Activated CD8-positive, alpha-beta T cell treated with anti-CD3 and anti-CD28 coated beads for 36 hours (primary cell): ENCODE data around the gene SLC1A4. TPM values are rescaled to one million over a fixed set of nuclear protein-coding genes. Genes with fewer than 3 reads are reported as not detected.

ENCODE experiments used
- ATAC-seq: fragments of 200-7000 bp; cut with Tn5 transposase; one replicate; pipeline ENCODE4 v1.10.0; 2021; ENCODE audit warnings: mild to moderate bottlenecking, moderate library complexity
- CTCF ChIA-PET: fragments of 350-600 bp; sonication (Branson Sonifier 250); formaldehyde crosslinking; loops from one replicate; lab custom pipeline; 2021; ENCODE audit warnings: antibody characterized with exemption; lab: Charles Lee
- POLR2A ChIA-PET: fragments of 350-600 bp; sonication (Branson Sonifier 250); formaldehyde crosslinking; loops from one replicate; lab custom pipeline; 2021; ENCODE audit warnings: antibody characterized with exemption; lab: Charles Lee
- DNase-seq: peaks from one replicate; pipeline ENCODE4 v3.0.0-alpha.2; 2020
- H3K27ac Mint-ChIP-seq: one replicate; pipeline ENCODE4 v1.8.0; 2021; ENCODE audit warnings: mild to moderate bottlenecking, mixed read lengths
- H3K27me3 Mint-ChIP-seq: one replicate; pipeline ENCODE4 v1.8.0; 2021; ENCODE audit warnings: mixed read lengths
- H3K36me3 Mint-ChIP-seq: one replicate; pipeline ENCODE4 v1.8.0; 2021; ENCODE audit warnings: low read depth, mixed read lengths
- H3K4me1 Mint-ChIP-seq: one replicate; pipeline ENCODE4 v1.8.0; 2021; ENCODE audit warnings: low read depth, mixed read lengths
- H3K4me3 Mint-ChIP-seq: one replicate; pipeline ENCODE4 v1.8.0; 2021; ENCODE audit warnings: mild to moderate bottlenecking, moderate library complexity, mixed read lengths
- H3K9me3 Mint-ChIP-seq: one replicate; pipeline ENCODE4 v1.8.0; 2021; ENCODE audit warnings: mixed read lengths
- intact Hi-C: fragments of 100-400 bp; cut with micrococcal nuclease; formaldehyde crosslinking; loops from one replicate; pipeline ENCODE4 v1.10.0; 2022
- total RNA-seq, 2 experiments: library from RNA; stranded (reverse); gene quantifications; one replicate each; pipeline ENCODE4 v1.2.3, GENCODE V29; 2021
- TF ChIP-seq, protein P1 (sequence below): fragments of 200-600 bp; IDR thresholded peaks from one replicate; pipeline ENCODE4 v1.8.0; 2022; ENCODE audit warnings: antibody characterized with exemption, mild to moderate bottlenecking

Gene SLC1A4
- total RNA-seq, 2 experiments from 2014 or later = 14.6 to 14.9 TPM

DNA sequence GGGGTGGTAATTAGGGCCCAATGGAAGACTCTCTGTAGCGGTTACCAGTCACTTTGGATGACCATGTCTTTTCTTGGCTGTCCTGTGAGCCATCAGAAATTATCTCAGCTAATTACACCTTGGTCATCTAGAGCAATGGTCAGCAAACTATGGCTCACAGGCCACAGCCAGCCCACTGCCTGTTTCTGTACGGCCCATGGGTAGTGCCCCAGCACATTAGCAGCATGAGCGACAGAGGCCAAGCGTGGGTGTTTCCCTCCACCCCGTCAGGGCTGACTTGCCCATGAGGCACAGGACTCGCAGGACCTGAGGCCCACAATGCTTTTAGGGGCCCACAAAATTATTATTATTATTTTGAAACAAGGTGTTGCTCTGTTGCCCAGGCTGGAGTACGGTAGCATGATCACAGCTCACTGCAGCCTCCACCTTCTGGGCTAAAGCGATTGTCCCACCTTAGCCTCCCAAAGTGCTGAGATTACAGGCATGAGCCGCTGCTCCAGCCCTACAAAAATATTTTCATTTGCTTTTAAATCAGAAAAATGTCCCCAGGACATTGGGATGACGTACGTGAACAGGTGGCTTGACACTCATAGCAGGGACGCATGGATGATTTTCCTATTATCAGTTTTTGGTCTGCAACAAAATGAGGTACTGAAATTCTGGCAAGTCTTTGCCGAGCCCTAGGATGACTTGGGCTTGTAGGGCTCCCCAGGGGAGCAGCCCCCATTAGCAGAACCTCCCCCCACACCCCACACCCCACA lies 37.7 kb downstream of the SLC1A4 start:
- ChIA-PET CTCF (no interaction called here), POLR2A (interaction anchor here (1.1 kb wide), 1 partner anchor 20 kb away, joined by 3 read pairs; no protein-coding TSS in a partner anchor)
- Mint-ChIP-seq H3K36me3 (peaks cover 2% of the 10 kb centered on the region), H3K9me3 (no peaks in the 10 kb centered on the region), H3K27me3 (no peaks in the 10 kb centered on the region), H3K27ac (no peak overlapping the region), H3K4me3 (no peak overlapping the region), H3K4me1 (peaks cover 19% of the 10 kb centered on the region)
- intact Hi-C loops = no loop called here
- DNase-seq = no peak
- no peak for ATAC-seq
- TF ChIP-seq, protein P1, sequence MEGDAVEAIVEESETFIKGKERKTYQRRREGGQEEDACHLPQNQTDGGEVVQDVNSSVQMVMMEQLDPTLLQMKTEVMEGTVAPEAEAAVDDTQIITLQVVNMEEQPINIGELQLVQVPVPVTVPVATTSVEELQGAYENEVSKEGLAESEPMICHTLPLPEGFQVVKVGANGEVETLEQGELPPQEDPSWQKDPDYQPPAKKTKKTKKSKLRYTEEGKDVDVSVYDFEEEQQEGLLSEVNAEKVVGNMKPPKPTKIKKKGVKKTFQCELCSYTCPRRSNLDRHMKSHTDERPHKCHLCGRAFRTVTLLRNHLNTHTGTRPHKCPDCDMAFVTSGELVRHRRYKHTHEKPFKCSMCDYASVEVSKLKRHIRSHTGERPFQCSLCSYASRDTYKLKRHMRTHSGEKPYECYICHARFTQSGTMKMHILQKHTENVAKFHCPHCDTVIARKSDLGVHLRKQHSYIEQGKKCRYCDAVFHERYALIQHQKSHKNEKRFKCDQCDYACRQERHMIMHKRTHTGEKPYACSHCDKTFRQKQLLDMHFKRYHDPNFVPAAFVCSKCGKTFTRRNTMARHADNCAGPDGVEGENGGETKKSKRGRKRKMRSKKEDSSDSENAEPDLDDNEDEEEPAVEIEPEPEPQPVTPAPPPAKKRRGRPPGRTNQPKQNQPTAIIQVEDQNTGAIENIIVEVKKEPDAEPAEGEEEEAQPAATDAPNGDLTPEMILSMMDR = no peak

DNA sequence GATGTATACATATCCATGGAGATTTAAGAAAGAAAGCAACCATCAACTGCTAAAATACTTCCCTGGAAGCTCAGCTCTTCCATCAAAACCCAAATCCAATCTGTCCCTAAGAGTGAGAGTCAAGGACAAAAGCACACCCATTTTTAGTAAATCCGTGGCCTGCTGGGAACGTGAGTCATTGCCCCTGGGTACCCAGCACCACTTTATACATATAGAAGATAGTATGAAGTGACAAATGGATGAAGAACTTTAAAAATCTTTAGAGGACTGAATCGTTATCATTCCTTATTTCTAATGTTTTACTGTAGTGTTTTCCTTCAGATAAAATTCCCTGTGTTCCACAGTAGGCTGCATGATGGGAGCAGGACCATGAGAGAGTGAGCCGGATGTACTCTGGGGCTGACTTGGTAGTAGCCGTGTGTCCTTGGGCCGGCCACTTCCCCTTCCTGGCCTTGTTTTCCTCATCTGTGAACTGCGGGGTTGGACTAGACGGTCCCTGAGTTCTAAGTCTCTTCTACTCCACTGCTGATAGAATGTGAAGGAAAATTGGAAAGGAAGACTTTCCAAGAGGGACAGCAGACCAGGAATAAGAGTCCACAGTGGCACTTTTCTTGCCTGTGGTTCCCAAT lies 38.5 kb downstream of the SLC1A4 start:
- H3K27me3 Mint-ChIP-seq = no peaks in the 10 kb centered on the region

DNA sequence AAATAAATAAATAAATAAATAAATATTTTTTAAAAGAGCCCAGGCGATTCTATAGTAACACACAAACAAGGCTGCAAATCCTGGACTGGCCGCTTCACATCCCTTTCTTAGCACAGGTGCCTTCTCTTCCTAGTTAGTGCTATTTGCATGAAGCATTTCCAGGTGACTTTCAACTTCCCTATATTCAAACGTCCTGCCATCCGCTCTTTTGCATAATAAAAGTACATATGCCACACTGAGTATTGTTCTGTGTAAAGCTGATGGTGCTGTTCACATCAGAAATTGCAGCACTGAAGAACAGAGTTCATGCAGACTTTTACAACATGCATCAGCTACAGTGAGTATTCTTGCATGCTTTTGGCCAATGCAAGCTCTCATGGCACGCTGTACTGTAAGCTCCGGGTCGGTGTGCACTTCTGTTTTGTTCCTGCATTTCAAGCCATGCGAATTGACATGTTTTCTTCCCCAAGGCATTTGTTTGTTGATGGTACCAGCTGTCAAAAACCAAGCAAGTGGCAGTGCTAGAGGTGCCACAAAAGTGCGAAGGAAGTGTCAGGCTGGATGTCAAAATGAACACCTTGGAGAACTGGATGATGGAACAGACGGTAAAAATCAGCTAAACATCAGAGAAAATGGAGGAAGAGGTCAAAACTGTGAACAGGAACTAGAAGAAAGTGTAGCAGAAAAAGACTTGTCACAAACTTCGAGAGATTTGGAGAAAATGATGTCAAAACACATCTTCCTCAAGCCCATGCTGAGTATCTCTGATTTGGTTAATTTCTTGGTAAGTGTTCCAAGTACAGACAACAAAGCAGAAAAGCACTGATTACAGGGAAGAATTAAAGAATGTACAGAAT lies 41.5 kb downstream of the SLC1A4 start:
- peaks cover 26% of the 10 kb centered on the region for H3K4me1 Mint-ChIP-seq
- H3K27ac Mint-ChIP-seq = no peak overlapping the region
- H3K9me3 Mint-ChIP-seq = no peaks in the 10 kb centered on the region
- H3K36me3 Mint-ChIP-seq = no peaks in the 10 kb centered on the region
- DNase-seq (no peak), ATAC-seq (no peak)
- no peaks in the 10 kb centered on the region for H3K27me3 Mint-ChIP-seq
- no peak overlapping the region for H3K4me3 Mint-ChIP-seq
- ChIA-PET CTCF (interaction anchor here (0.9 to 19.6 kb wide), 7 partner anchors 9 to 141 kb away, joined by 3 to 237 read pairs (median 4); no protein-coding TSS in a partner anchor), POLR2A (interaction anchor here (0.9 kb wide), 1 partner anchor 13 kb away, joined by 4 read pairs; no protein-coding TSS in a partner anchor)
- intact Hi-C loops = no loop called here
- TF ChIP-seq, protein P1 = no peak

More for the DNA sequence above, 38.5 kb downstream of the SLC1A4 start:
- Mint-ChIP-seq H3K27ac (no peak overlapping the region), H3K9me3 (no peaks in the 10 kb centered on the region), H3K4me3 (no peak overlapping the region), H3K36me3 (no peaks in the 10 kb centered on the region), H3K4me1 (peaks cover 27% of the 10 kb centered on the region)
- no peak for DNase-seq
- no peak for ATAC-seq
- intact Hi-C loops = no loop called here
- ChIA-PET CTCF (no interaction called here), POLR2A (no interaction called here)
- TF ChIP-seq, protein P1 = no peak

DNA sequence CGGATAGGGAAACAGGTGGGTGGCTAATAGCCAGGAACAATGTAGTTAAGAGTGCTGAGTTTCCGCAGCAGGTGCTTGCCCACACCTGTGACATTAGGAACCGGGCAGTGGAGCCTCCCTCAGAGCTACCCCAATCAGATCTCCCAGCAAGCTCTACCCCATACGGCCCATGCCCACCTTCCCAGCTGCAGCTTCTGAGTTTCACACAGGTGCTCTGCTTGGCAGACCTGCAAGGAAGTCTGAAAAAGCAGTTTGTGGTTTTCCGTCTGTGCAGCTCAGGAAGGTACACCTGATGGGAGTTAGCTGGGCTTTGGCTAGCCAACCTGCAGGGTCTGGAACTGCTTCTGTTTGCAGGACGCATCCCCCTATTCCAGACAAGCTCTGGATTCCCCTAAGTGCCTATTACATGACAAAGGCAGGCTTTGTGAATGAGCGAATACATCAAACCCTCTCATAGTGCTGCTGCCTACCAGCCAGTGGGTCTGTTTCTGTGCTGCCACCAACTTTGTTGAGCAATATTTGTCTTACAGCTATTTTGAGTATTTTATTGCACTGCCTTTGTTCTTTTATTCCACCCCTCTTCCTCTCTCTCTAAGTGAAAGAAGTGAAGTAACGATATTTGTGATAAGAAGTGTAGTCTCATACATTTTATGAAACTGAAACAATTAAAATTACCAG lies 42.3 kb downstream of the SLC1A4 start:
- intact Hi-C loops = loop anchor here (2.0 kb wide), 1 partner anchor 113 kb away; no protein-coding TSS in a partner anchor
- POLR2A ChIA-PET = interaction anchor here (0.6 kb wide), 1 partner anchor 87 kb away, joined by 3 read pairs; no protein-coding TSS in a partner anchor
- TF ChIP-seq, protein P1 = no peak
- DNase-seq (no peak), ATAC-seq (peak; percentile 31)
- CTCF ChIA-PET = interaction anchor here (0.9 to 19.6 kb wide), 7 partner anchors 9 to 142 kb away, joined by 3 to 237 read pairs (median 4); no protein-coding TSS in a partner anchor
- Mint-ChIP-seq H3K4me1 (peaks cover 23% of the 10 kb centered on the region), H3K27ac (no peak overlapping the region), H3K36me3 (no peaks in the 10 kb centered on the region), H3K27me3 (no peaks in the 10 kb centered on the region), H3K9me3 (no peaks in the 10 kb centered on the region), H3K4me3 (no peak overlapping the region)
